Kidney (tissue), 14 donors: ENCODE results near the gene FAM222B. TPM values are rescaled to one million over a fixed set of nuclear protein-coding genes. Genes with fewer than 3 reads are reported as not detected.

Experiments used
- DNase-seq, 5 donors: peaks; one replicate each; pipeline ENCODE4 v3.0.0-alpha.2; 2013 to 2020
- FAIRE-seq: peaks from 2 replicates; lab custom pipeline; 2012; peaks lifted over from hg19 to GRCh38; lab: Jason Lieb, UNC
- H3K27ac ChIP-seq, 2 donors: one replicate each; pipeline ENCODE4 v1.7.0; 2013; ENCODE audit warnings: low read depth in 2 of 2, low read length in 2 of 2, inconsistent platforms in 1 of 2
- H3K27me3 ChIP-seq: one replicate; pipeline ENCODE4 v1.7.1; 2013; ENCODE audit warnings: low read length, inconsistent platforms; ENCODE audit not compliant: control insufficient read depth, insufficient read depth
- H3K36me3 ChIP-seq, 3 donors: one replicate each; pipeline versions ENCODE4 v1.7.0 to v1.7.1; 2013; ENCODE audit warnings: low read length in 3 of 3, control low read depth in 1 of 3, inconsistent platforms in 1 of 3; ENCODE audit not compliant: insufficient read depth in 3 of 3, control insufficient read depth in 2 of 3
- H3K4me1 ChIP-seq, 3 donors: one replicate each; pipeline versions ENCODE4 v1.7.0 to v1.7.1; 2013; ENCODE audit warnings: low read length in 3 of 3, inconsistent platforms in 1 of 3, low read depth in 1 of 3; ENCODE audit not compliant: control insufficient read depth in 2 of 3, insufficient read depth in 2 of 3
- H3K4me3 ChIP-seq, 3 donors: one replicate each; pipeline versions ENCODE4 v1.7.0 to v1.8.1; 2013; ENCODE audit warnings: low read length in 3 of 3, control low read depth in 1 of 3, inconsistent platforms in 1 of 3
- H3K9ac ChIP-seq, 3 donors: one replicate each; pipeline versions ENCODE4 v1.7.0 to v1.7.1; 2013; ENCODE audit warnings: low read length in 3 of 3, control low read depth in 1 of 3, inconsistent platforms in 1 of 3
- H3K9me3 ChIP-seq, 3 donors: one replicate each; pipeline versions ENCODE4 v1.7.0 to v1.7.1; 2013; ENCODE audit warnings: low read length in 3 of 3, control low read depth in 1 of 3, inconsistent platforms in 1 of 3; ENCODE audit not compliant: control insufficient read depth in 2 of 3, insufficient read depth in 1 of 3
- CTCF ChIP-seq: IDR thresholded peaks from 3 replicates; pipeline ENCODE4 v1.5.1; 2012; ENCODE audit warnings: mild to moderate bottlenecking, moderate library complexity, borderline replicate concordance; ENCODE audit not compliant: insufficient read depth; ENCODE audit errors: extremely low read depth
- intact Hi-C: fragments of 100-400 bp; cut with DNase I; formaldehyde crosslinking; loops from one replicate; pipeline ENCODE4 v1.11.1; 2022
- polyA plus RNA-seq: library from polyadenylated mRNA; stranded (reverse); fragments of 350-450 nt; fragmentation: Illumina TruSeq; extraction: RNeasy Lipid Tissue Mini Kit (QIAGEN cat#74804); gene quantifications from one replicate; pipeline ENCODE4 v1.2.3, GENCODE V29; 2014; ENCODE audit warnings: low read depth, low replicate concordance; ENCODE audit not compliant: insufficient read depth
- total RNA-seq: library from RNA; stranded (reverse); fragmentation: NEBNext Ultra II Directional; extraction: Animal tissue kit (Norgen Biotek cat#: 25700); gene quantifications from one replicate; pipeline ENCODE4 v1.2.1, GENCODE V29; 2021
- donor health status: control.
- donor health status: control.
- donor health status: control.
- donor health status: control.
- donor health status: control.
- donor health status: DM: yes; HTN: yes; CAD: no.
- donor health status: Normal renal cell carcinoma (clear cell type).

FAM222B gene
- total and polyA plus RNA-seq, 2 donors from 2014 or later: 13.0 to 31.0 TPM

- Histone ChIP-seq H3K36me3 (peaks cover 0 to 38% (median 19%) of the 10 kb centered on the region in 3 donors), H3K9me3 (no peaks in the 10 kb centered on the region), H3K9ac (no peak overlapping the region), H3K4me1 (peaks cover 0 to 3% (median 0%) of the 10 kb centered on the region in 3 donors), H3K4me3 (no peak overlapping the region), H3K27ac (no peak overlapping the region), H3K27me3 (no peaks in the 10 kb centered on the region)
- FAIRE-seq (no peak), DNase-seq (no peak)
- TF ChIP-seq CTCF: no peak
- intact Hi-C loops: no loop called here
These were observed 43.4 kb upstream of the FAM222B start for GRCh38 chr17:28885951-28886350.

- DNase-seq (no peak), FAIRE-seq (no peak)
- H3K4me3 ChIP-seq: no peak overlapping the region
- no peak for TF ChIP-seq CTCF
- H3K9ac ChIP-seq: no peak overlapping the region
- H3K4me1 ChIP-seq: peaks cover 0 to 3% (median 0%) of the 10 kb centered on the region in 3 donors
- H3K27ac ChIP-seq: no peak overlapping the region
- intact Hi-C loops: no loop called here
- peaks cover 0 to 44% (median 25%) of the 10 kb centered on the region in 3 donors for H3K36me3 ChIP-seq
- no peaks in the 10 kb centered on the region for H3K27me3 ChIP-seq
- H3K9me3 ChIP-seq: no peaks in the 10 kb centered on the region
These were observed 42.8 kb upstream of the FAM222B start for GRCh38 chr17:28885363-28885762.

GRCh38 chr17:28883967-28884702 lies 41.5 kb upstream of the FAM222B start:
- H3K4me1 ChIP-seq: no peaks in the 10 kb centered on the region
- no peak overlapping the region for H3K27ac ChIP-seq
- no peaks in the 10 kb centered on the region for H3K9me3 ChIP-seq
- no peak overlapping the region for H3K4me3 ChIP-seq
- no peaks in the 10 kb centered on the region for H3K27me3 ChIP-seq
- FAIRE-seq (no peak), DNase-seq (peak in 1 of 5 donors; percentile 73)
- no peak overlapping the region for H3K9ac ChIP-seq
- H3K36me3 ChIP-seq: peaks cover 0 to 51% (median 33%) of the 10 kb centered on the region in 3 donors
- TF ChIP-seq CTCF: no peak
- intact Hi-C loops: no loop called here
